ENCODE results near the gene KCNQ1. TPM values are rescaled to one million over a fixed set of nuclear protein-coding genes. Genes with fewer than 3 reads are reported as not detected.

Gene KCNQ1
- total and polyA plus RNA-seq, 8 donors = 14.0 to 61.1 (median 46.7) TPM

- Histone ChIP-seq H3K27me3 (no peaks in the 10 kb centered on the region), H3K9me3 (no peaks in the 10 kb centered on the region), H3K4me1 (no peaks in the 10 kb centered on the region), H3K4me3 (no peak overlapping the region), H3K36me3 (no peaks in the 10 kb centered on the region), H3K27ac (no peak overlapping the region)
- TF ChIP-seq CTCF (IDR thresholded peaks at IDR 0.05) = no peak
- DNase-seq (peak in 3 of 6 donors; percentile 17 to 60 (median 50)), ATAC-seq (no peak), FAIRE-seq (no peak)
- intact Hi-C loops (cut with DNase I) = no loop called here
- 82 to 83% methylated on average over 6 to 8 of the region's 8 CpGs for WGBS, 2 donors
Measured at GRCh38 chr11:2832533-2833020, 387.8 kb downstream of the KCNQ1 start.

GRCh38 chr11:2833051-2833715 lies 388.4 kb downstream of the KCNQ1 start:
- DNase-seq = peak in 3 of 6 donors; percentile 16 to 57 (median 45)
- no peak for FAIRE-seq
- Histone ChIP-seq H3K27me3 (no peaks in the 10 kb centered on the region), H3K4me3 (no peak overlapping the region), H3K4me1 (no peaks in the 10 kb centered on the region), H3K27ac (no peak overlapping the region), H3K36me3 (no peaks in the 10 kb centered on the region), H3K9me3 (no peaks in the 10 kb centered on the region)
- no peak for TF ChIP-seq CTCF (IDR thresholded peaks at IDR 0.05)
- no peak for ATAC-seq
- WGBS, 2 donors = 90 to 93% methylated on average over 14 of the region's 14 CpGs
- intact Hi-C loops (cut with DNase I) = no loop called here

GRCh38 chr11:2833716-2834502 lies 389.1 kb downstream of the KCNQ1 start:
- Histone ChIP-seq H3K27ac (no peak overlapping the region), H3K4me3 (no peak overlapping the region), H3K36me3 (no peaks in the 10 kb centered on the region), H3K27me3 (no peaks in the 10 kb centered on the region), H3K9me3 (no peaks in the 10 kb centered on the region), H3K4me1 (no peaks in the 10 kb centered on the region)
- peak in 3 of 6 donors; percentile 20 to 67 (median 55) for DNase-seq
- FAIRE-seq = no peak
- no peak for ATAC-seq
- 94% methylated on average over 19 of the region's 19 CpGs for whole genome bisulfite sequencing, 2 donors
- TF ChIP-seq CTCF (IDR thresholded peaks at IDR 0.05) = no peak
- intact Hi-C loops (cut with DNase I) = no loop called here

GRCh38 chr11:2834503-2835273 lies 389.9 kb downstream of the KCNQ1 start:
- intact Hi-C loops (cut with DNase I) = no loop called here
- FAIRE-seq = no peak

More at GRCh38 chr11:2834503-2835273, 389.9 kb downstream of the KCNQ1 start:
- 91 to 92% methylated on average over 16 of the region's 16 CpGs for WGBS, 2 donors
- Histone ChIP-seq H3K9me3 (no peaks in the 10 kb centered on the region), H3K27me3 (no peaks in the 10 kb centered on the region), H3K36me3 (no peaks in the 10 kb centered on the region), H3K27ac (no peak overlapping the region), H3K4me1 (no peaks in the 10 kb centered on the region), H3K4me3 (no peak overlapping the region)
- no peak for TF ChIP-seq CTCF (IDR thresholded peaks at IDR 0.05)
- no peak for ATAC-seq
- DNase-seq = peak in 3 of 6 donors; percentile 10 to 61 (median 45)
